NCI-H2029 (cell line): ENCODE measurements around the gene SERTAD1.

Experiments
- DNase-seq: peaks from one replicate; lab custom pipeline; 2025; lab: John Stamatoyannopoulos, UW

Gene SERTAD1

GRCh38 chr19:40376286-40376862 is 49.4 kb downstream of the SERTAD1 start:
- DNase-seq: no peak

GRCh38 chr19:40374084-40374483 is 51.7 kb downstream of the SERTAD1 start:
- DNase-seq: no peak

GRCh38 chr19:40371802-40372122 is 54.0 kb downstream of the SERTAD1 start:
- no peak for DNase-seq
